Measurements from ENCODE around the gene MARCO.

The MARCO gene

GRCh38 chr2:119019521-119019920 lies 77.5 kb downstream of the MARCO start:
- Histone ChIP-seq H3K9me3 (ENCODE audit: insufficient read depth, low read length, severe bottlenecking) (no peaks in the 10 kb centered on the region), H3K4me1 (ENCODE audit: insufficient read depth, low read length) (no peaks in the 10 kb centered on the region), H3K36me3 (ENCODE audit: insufficient read depth, low read length) (no peaks in the 10 kb centered on the region), H3K27ac (ENCODE audit: low read length) (no peak overlapping the region), H3K9ac (ENCODE audit: low read depth, low read length) (no peak overlapping the region), H3K79me2 (ENCODE audit: insufficient read depth, low read length) (no peaks in the 10 kb centered on the region), H3K4me3 (ENCODE audit: low read depth in 1 of 2, low read length in 2 of 2) (no peak overlapping the region), H4K20me1 (ENCODE audit: insufficient read depth, low read length) (no peaks in the 10 kb centered on the region), H3K4me2 (ENCODE audit: insufficient read depth, low read length) (no peak overlapping the region), H3K27me3 (ENCODE audit: insufficient read depth, low read length, poor library complexity) (no peaks in the 10 kb centered on the region), H2AFZ (ENCODE audit: low read depth, low read length) (no peak overlapping the region)
- no peak for DNase-seq
- no peak for ATAC-seq (ENCODE audit: insufficient read depth, low read depth)
- TF ChIP-seq, protein P1, sequence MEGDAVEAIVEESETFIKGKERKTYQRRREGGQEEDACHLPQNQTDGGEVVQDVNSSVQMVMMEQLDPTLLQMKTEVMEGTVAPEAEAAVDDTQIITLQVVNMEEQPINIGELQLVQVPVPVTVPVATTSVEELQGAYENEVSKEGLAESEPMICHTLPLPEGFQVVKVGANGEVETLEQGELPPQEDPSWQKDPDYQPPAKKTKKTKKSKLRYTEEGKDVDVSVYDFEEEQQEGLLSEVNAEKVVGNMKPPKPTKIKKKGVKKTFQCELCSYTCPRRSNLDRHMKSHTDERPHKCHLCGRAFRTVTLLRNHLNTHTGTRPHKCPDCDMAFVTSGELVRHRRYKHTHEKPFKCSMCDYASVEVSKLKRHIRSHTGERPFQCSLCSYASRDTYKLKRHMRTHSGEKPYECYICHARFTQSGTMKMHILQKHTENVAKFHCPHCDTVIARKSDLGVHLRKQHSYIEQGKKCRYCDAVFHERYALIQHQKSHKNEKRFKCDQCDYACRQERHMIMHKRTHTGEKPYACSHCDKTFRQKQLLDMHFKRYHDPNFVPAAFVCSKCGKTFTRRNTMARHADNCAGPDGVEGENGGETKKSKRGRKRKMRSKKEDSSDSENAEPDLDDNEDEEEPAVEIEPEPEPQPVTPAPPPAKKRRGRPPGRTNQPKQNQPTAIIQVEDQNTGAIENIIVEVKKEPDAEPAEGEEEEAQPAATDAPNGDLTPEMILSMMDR (IDR thresholded peaks at IDR 0.05; ENCODE audit: borderline replicate concordance, extremely low read depth, low read length, poor library complexity, severe bottlenecking): no peak
- TF ChIP-seq EZH2 (IDR thresholded peaks at IDR 0.05; ENCODE audit: borderline replicate concordance, low read depth, low read length, severe bottlenecking): no peak

DNA sequence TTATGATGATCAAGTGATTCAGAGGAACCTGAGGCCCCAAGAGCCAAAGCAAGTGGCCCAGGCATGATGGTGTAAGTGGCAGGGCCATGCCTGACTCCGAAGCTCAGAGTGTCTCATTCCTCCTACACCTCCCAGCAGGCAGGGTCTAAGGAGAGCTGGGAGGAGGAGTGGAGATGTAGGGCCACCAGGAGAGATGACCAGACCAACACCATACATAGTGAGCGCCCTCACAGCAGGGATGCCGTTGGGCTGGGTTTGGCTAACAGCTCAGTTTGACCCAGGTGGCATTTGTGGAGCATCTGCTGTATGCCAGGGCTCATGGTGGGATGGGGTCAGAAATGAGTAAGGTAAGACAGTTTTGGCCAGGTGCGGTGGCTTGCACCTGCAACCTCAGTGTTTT lies 80.7 kb downstream of the MARCO start:
- TF ChIP-seq, protein P1 (IDR thresholded peaks at IDR 0.05; ENCODE audit: borderline replicate concordance, extremely low read depth, low read length, poor library complexity, severe bottlenecking): no peak
- TF ChIP-seq EZH2 (IDR thresholded peaks at IDR 0.05; ENCODE audit: borderline replicate concordance, low read depth, low read length, severe bottlenecking): no peak
- Histone ChIP-seq H2AFZ (ENCODE audit: low read depth, low read length) (no peak overlapping the region), H3K4me1 (ENCODE audit: insufficient read depth, low read length) (no peaks in the 10 kb centered on the region), H3K27ac (ENCODE audit: low read length) (no peak overlapping the region), H3K4me3 (ENCODE audit: low read depth in 1 of 2, low read length in 2 of 2) (no peak overlapping the region), H3K36me3 (ENCODE audit: insufficient read depth, low read length) (no peaks in the 10 kb centered on the region), H4K20me1 (ENCODE audit: insufficient read depth, low read length) (no peaks in the 10 kb centered on the region), H3K9me3 (ENCODE audit: insufficient read depth, low read length, severe bottlenecking) (no peaks in the 10 kb centered on the region), H3K79me2 (ENCODE audit: insufficient read depth, low read length) (no peaks in the 10 kb centered on the region), H3K4me2 (ENCODE audit: insufficient read depth, low read length) (no peak overlapping the region), H3K9ac (ENCODE audit: low read depth, low read length) (no peak overlapping the region), H3K27me3 (ENCODE audit: insufficient read depth, low read length, poor library complexity) (no peaks in the 10 kb centered on the region)
- ATAC-seq (ENCODE audit: insufficient read depth, low read depth): no peak
- DNase-seq: no peak

DNA sequence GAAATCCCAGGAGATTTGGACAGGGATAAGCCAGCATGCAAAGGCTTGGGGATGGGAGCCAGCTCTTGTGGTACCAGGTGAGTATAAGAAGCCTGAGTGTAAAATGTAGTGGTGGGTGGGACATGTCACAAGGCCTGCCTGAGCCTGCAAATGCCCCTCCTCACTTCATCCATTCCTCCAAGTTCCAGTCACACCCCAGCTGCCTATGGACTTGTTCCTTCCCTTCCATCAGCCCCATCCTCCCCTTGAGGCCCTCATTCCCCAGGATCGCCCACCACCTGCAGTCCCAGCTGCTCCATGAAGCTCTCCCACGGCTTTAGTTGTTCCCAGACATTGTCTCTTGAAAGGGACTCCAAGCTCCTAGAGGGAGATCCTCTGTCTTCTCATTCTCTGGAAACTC lies 81.5 kb downstream of the MARCO start:
- no peaks in the 10 kb centered on the region for H3K4me1 ChIP-seq (ENCODE audit: insufficient read depth, low read length)
- H3K27ac ChIP-seq (ENCODE audit: low read length): no peak overlapping the region
- H3K4me3 ChIP-seq (ENCODE audit: low read depth in 1 of 2, low read length in 2 of 2): no peak overlapping the region
- no peaks in the 10 kb centered on the region for H3K36me3 ChIP-seq (ENCODE audit: insufficient read depth, low read length)
- ATAC-seq (ENCODE audit: insufficient read depth, low read depth) (no peak), DNase-seq (no peak)
- H3K79me2 ChIP-seq (ENCODE audit: insufficient read depth, low read length): no peaks in the 10 kb centered on the region
- TF ChIP-seq, protein P1 (IDR thresholded peaks at IDR 0.05; ENCODE audit: borderline replicate concordance, extremely low read depth, low read length, poor library complexity, severe bottlenecking): no peak
- no peak for TF ChIP-seq EZH2 (IDR thresholded peaks at IDR 0.05; ENCODE audit: borderline replicate concordance, low read depth, low read length, severe bottlenecking)
- H4K20me1 ChIP-seq (ENCODE audit: insufficient read depth, low read length): no peaks in the 10 kb centered on the region
- H3K9me3 ChIP-seq (ENCODE audit: insufficient read depth, low read length, severe bottlenecking): no peaks in the 10 kb centered on the region
- no peak overlapping the region for H3K4me2 ChIP-seq (ENCODE audit: insufficient read depth, low read length)
- H3K27me3 ChIP-seq (ENCODE audit: insufficient read depth, low read length, poor library complexity): no peaks in the 10 kb centered on the region
- no peak overlapping the region for H2AFZ ChIP-seq (ENCODE audit: low read depth, low read length)
- H3K9ac ChIP-seq (ENCODE audit: low read depth, low read length): no peak overlapping the region

DNA sequence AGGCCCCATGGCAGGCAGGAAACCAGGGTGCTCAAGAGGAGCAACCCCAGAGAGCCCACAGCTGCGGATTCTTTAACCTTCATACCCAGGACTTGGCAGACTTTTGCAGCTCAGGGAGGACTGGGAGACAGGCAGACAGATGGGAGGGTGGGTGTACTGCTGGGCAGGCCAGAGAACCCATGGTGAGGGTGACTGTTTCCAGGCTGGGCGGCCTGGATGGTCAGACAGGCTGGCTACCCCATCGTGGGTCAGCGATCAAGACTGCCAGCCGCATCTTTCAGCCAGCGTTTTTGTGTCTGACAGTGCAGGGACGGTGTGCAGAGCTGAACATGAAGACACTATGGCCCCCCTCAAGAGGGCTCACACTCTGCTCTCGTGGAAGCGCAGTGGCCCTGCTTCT lies 82.2 kb downstream of the MARCO start:
- no peaks in the 10 kb centered on the region for H4K20me1 ChIP-seq (ENCODE audit: insufficient read depth, low read length)
- H2AFZ ChIP-seq (ENCODE audit: low read depth, low read length): no peak overlapping the region
- no peaks in the 10 kb centered on the region for H3K9me3 ChIP-seq (ENCODE audit: insufficient read depth, low read length, severe bottlenecking)
- no peaks in the 10 kb centered on the region for H3K36me3 ChIP-seq (ENCODE audit: insufficient read depth, low read length)
- H3K4me2 ChIP-seq (ENCODE audit: insufficient read depth, low read length): no peak overlapping the region
- no peaks in the 10 kb centered on the region for H3K27me3 ChIP-seq (ENCODE audit: insufficient read depth, low read length, poor library complexity)
- H3K4me1 ChIP-seq (ENCODE audit: insufficient read depth, low read length): no peaks in the 10 kb centered on the region
- TF ChIP-seq EZH2 (IDR thresholded peaks at IDR 0.05; ENCODE audit: borderline replicate concordance, low read depth, low read length, severe bottlenecking): no peak
- TF ChIP-seq, protein P1 (IDR thresholded peaks at IDR 0.05; ENCODE audit: borderline replicate concordance, extremely low read depth, low read length, poor library complexity, severe bottlenecking): no peak
- no peaks in the 10 kb centered on the region for H3K79me2 ChIP-seq (ENCODE audit: insufficient read depth, low read length)
- ATAC-seq (ENCODE audit: insufficient read depth, low read depth) (no peak), DNase-seq (no peak)
- no peak overlapping the region for H3K9ac ChIP-seq (ENCODE audit: low read depth, low read length)
- no peak overlapping the region for H3K4me3 ChIP-seq (ENCODE audit: low read depth in 1 of 2, low read length in 2 of 2)
- H3K27ac ChIP-seq (ENCODE audit: low read length): no peak overlapping the region
